Activated naive CD8-positive, alpha-beta T cell treated with anti-CD3 and anti-CD28 coated beads for 36 hours (primary cell): ENCODE measurements around the gene GRHL1. TPM values are rescaled to one million over a fixed set of nuclear protein-coding genes. Genes with fewer than 3 reads are reported as not detected.
A peak's percentile ranks its signal among the peaks of the same experiment; 100 is the strongest.

Experiments
- DNase-seq: peaks from one replicate; pipeline ENCODE4 v3.0.0; 2021
- H3K27ac Mint-ChIP-seq: one replicate; pipeline ENCODE4 v1.8.0; 2022; ENCODE audit warnings: mild to moderate bottlenecking, moderate library complexity, mixed read lengths
- H3K27me3 Mint-ChIP-seq: one replicate; pipeline ENCODE4 v1.8.0; 2022; ENCODE audit warnings: mild to moderate bottlenecking, mixed read lengths
- H3K36me3 Mint-ChIP-seq: one replicate; pipeline ENCODE4 v1.8.0; 2021; ENCODE audit warnings: mild to moderate bottlenecking, mixed read lengths
- H3K4me1 Mint-ChIP-seq: one replicate; pipeline ENCODE4 v1.8.0; 2021; ENCODE audit warnings: mixed read lengths
- H3K4me3 Mint-ChIP-seq: one replicate; pipeline ENCODE4 v1.8.0; 2022; ENCODE audit warnings: mild to moderate bottlenecking, moderate library complexity, mixed read lengths
- H3K9me3 Mint-ChIP-seq: one replicate; pipeline ENCODE4 v1.8.0; 2022; ENCODE audit warnings: mixed read lengths
- total RNA-seq, 2 experiments: library from RNA; stranded (reverse); gene quantifications; one replicate each; pipeline ENCODE4 v1.2.3, GENCODE V29; 2021

The GRHL1 gene
- total RNA-seq, 2 experiments from 2014 or later = 0.49 to 0.76 TPM

DNA sequence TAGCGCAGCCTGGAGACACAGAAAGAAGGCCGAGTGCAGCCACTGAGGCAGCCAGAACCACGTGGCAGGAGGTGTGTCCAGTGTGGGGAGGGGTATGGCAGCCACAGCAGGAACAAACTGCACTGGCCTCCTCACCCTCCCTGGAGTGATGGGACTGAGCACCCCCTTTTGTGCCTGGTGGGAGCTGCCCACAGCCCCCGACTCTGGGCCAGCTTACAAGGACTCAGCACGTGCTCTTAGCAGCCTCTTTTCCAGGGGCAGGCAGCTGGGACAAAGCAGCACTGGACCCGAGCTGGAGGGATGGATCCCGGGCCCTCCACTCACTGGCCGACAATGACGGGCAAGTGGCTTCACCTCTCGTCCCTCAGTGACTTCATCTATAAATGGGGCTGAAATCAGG, 86.6 kb downstream of the GRHL1 start:
- H3K27ac Mint-ChIP-seq = no peak overlapping the region
- H3K4me3 Mint-ChIP-seq = no peak overlapping the region
- DNase-seq = no peak
- peaks cover 2% of the 10 kb centered on the region for H3K36me3 Mint-ChIP-seq
- H3K9me3 Mint-ChIP-seq = no peaks in the 10 kb centered on the region
- H3K4me1 Mint-ChIP-seq = peaks cover 13% of the 10 kb centered on the region
- peaks cover 3% of the 10 kb centered on the region for H3K27me3 Mint-ChIP-seq

DNA sequence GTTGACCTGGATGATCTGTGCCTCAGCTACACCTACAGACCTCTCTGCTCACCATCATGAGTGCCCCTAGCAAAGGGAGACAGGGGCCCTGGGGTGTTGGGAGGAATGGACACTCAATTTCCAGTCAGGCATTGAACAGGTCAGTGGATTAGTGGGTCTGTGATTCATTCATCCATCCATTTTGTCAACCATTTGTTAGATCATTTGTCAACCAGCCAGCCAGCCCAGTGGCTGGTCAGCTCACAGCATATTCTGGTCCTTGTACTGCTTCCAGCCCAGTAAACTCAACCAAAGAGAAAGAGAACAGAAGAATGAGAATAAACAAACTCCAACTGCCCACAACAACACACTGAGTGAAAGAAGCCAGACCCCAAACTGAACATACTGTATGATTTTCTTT, 87.2 kb downstream of the GRHL1 start:
- Mint-ChIP-seq H3K9me3 (no peaks in the 10 kb centered on the region), H3K36me3 (peaks cover 2% of the 10 kb centered on the region), H3K27me3 (peaks cover 3% of the 10 kb centered on the region), H3K4me1 (peaks cover 13% of the 10 kb centered on the region), H3K4me3 (no peak overlapping the region), H3K27ac (no peak overlapping the region)
- no peak for DNase-seq

DNA sequence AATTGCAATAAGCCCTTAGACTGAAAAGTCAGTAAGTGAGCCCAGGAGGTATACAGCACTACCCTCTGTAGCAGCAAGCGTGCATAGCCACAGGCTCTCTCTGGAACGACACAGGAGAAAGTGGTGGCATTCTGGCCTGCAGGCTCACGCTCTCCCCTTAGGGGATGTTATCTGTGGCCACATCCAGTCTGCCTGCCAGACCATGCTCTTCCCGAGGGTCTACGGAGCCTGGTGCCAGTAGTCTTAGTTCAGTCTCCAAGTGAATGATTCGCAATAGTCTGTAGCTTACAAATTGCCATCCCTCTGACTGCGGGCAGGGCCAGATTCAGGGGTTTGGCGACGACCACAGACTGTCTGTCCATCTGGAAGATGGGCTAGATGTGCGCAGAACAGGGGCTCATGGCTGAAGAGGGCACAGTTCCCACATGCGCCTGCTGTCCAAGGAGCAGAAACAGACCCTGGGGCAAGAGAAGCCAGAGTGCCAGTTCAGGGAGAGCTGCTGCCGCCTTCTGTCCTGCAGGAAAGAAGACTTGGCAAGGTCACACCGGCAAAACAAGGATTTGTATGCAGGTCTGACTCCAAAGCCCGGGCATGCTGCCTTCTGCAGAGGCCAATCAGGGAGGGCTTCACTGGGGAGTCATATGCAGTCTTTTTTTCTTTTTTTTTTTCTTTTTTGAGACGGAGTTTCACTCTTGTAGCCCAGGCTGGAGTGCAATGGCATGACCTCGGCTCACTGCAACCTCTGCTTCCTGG, 88.3 kb downstream of the GRHL1 start:
- Mint-ChIP-seq H3K36me3 (peaks cover 2% of the 10 kb centered on the region), H3K9me3 (no peaks in the 10 kb centered on the region), H3K27ac (no peak overlapping the region), H3K4me3 (no peak overlapping the region), H3K4me1 (peaks cover 16% of the 10 kb centered on the region), H3K27me3 (peaks cover 3% of the 10 kb centered on the region)
- DNase-seq = no peak

DNA sequence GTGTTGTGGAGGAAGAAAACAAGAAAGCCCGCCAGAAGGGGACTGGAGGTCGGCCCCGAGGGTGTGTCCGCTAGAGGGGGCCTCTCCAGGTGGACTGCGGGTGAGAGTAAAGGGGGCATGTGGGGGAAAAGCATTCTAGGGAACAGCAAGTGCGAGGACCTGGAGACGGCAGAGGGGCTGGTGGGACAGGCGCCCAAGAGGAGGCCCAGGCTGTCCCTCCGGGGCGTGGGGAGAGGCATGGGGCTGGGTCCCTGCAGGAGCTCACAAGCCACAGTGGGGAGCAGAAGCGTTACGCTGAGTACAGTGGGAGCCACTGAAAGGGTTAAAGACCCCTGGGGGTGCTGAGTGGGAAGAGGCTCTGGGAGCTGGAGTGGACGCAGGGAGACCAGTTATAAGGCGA, 90.2 kb downstream of the GRHL1 start:
- Mint-ChIP-seq H3K27ac (no peak overlapping the region), H3K36me3 (peaks cover 2% of the 10 kb centered on the region), H3K4me3 (no peak overlapping the region), H3K27me3 (peaks cover 3% of the 10 kb centered on the region), H3K9me3 (no peaks in the 10 kb centered on the region), H3K4me1 (peaks cover 15% of the 10 kb centered on the region)
- no peak for DNase-seq

DNA sequence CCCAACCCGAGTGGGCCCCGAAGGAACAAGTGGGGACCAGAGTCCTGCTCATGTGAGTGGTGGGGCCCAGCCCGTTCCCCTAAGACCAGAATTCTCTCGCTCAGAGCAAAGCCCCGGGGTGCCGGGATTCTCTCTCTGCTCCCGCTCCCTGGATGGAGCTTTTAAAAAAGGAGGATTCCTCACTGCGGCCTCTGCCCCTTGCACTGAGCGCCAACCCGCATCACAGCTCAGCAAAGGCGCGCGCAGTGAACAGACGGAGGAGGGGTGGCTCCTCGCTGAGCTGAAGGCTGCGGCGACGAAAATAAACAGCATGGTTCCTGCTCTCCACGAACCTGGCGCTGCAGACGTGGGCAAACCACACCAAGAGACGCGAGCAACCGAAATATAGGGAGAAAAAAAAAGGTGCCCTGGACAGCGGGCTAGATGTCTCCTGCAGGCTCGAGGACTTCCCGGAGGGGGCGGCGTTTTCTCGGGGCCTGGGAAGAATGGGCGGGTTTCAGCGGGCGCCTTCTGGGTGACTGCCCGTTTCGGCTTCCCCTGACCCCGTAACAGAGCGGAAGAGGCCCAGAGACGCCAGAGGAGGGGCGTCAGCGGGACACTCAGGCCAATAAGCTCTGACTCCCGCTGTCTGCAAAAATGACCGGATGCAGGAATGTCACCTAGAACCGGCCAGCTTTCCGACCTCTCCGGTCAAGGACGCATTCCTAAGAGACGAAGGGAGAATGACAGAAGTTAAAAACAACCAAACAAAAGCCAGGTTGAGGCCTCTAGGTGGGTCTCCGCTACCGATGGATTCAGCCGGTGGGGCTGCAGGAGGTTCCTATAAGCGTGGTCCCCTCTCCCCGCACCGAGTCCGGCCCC, 91.0 kb downstream of the GRHL1 start:
- no peaks in the 10 kb centered on the region for H3K9me3 Mint-ChIP-seq
- H3K27ac Mint-ChIP-seq = peak overlapping the region; percentile 85
- H3K4me1 Mint-ChIP-seq = peaks cover 15% of the 10 kb centered on the region
- H3K27me3 Mint-ChIP-seq = peaks cover 3% of the 10 kb centered on the region
- peak overlapping the region; percentile 74 for H3K4me3 Mint-ChIP-seq
- H3K36me3 Mint-ChIP-seq = peaks cover 2% of the 10 kb centered on the region
- peak; percentile 29 for DNase-seq

DNA sequence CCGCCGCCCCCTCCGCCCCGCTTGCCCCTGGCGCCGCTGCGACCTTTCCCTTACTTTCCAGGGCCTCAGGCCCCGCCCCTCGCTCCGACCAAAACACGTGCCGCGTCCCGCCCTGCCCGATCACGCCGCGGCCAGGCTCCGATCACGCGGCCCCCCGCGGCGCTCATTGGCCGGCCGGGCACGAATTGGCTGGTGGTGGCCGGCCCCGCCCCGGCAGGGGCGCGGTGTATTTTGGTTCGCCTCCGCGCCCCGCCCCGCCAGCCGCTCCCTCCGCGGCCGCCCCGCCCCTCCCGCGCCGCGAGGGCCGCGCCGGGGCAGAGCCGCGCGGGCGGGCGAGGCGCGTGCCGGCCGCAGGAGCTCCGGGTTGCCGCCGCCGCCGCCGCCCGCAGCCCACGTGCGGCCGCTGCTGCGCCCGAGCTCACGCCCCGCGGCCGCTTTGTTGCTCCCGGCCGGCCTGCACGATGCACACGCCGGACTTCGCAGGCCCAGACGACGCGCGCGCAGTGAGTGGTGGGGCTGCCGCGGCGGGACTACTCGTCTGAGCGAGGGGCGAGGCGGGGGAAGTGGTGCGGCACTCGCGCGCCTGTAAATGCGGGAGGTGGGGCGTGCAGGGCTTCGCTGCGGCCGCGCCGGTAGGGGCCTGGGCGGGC, 91.9 kb downstream of the GRHL1 start, which contains the start of gene KLF11:
Gene KLF11, plus strand, starts transcription at position 295 of the 650 bp plus-strand sequence. Its CDS starts 167 bp downstream, at position 462.
- Mint-ChIP-seq H3K4me1 (peaks cover 16% of the 10 kb centered on the region), H3K9me3 (no peaks in the 10 kb centered on the region), H3K27me3 (peaks cover 3% of the 10 kb centered on the region), H3K36me3 (peaks cover 2% of the 10 kb centered on the region), H3K4me3 (peak within 1 kb of the TSS; percentile 76), H3K27ac (peak within 1 kb of the TSS; percentile 85)
- peak; percentile 82 for DNase-seq

DNA sequence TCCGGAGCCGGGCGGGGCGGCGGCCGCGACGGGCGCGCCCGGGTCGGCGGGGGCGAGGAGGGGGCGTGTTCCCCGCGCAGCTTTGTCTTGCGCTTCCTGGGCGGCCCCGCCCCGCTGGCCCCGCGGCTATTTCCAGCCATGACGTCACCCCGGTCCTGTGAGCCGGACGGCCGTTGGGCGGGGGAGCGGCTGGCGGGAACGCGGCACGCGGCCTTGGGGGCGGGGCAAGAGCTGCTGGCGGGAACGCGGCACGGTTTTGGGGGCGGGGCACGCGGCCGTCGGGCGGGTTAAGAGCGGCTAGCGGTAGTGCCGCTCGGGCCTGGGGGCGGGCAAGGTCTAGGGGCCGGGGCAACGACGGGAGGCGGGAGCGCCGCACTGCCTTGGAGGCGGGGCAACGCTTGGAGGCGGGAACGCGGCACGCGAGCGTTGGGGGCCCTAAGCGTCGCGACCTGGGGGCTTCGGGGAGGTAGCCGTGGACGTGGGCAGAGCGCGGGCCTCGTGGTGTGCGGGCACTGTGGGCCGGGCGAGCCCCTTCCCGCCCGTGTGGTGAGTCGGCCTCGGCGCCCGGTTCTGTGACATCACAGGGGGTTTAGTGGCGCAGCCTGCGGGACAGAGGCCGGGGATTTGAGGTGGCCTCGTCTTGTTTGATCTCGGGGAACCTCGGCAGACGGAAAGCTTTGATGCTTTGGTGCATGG, 92.6 kb downstream of the GRHL1 start:
- Mint-ChIP-seq H3K27me3 (peaks cover 3% of the 10 kb centered on the region), H3K9me3 (no peaks in the 10 kb centered on the region), H3K4me3 (peak overlapping the region; percentile 76), H3K36me3 (peaks cover 2% of the 10 kb centered on the region), H3K27ac (peak overlapping the region; percentile 82), H3K4me1 (peaks cover 16% of the 10 kb centered on the region)
- peak; percentile 89 for DNase-seq

DNA sequence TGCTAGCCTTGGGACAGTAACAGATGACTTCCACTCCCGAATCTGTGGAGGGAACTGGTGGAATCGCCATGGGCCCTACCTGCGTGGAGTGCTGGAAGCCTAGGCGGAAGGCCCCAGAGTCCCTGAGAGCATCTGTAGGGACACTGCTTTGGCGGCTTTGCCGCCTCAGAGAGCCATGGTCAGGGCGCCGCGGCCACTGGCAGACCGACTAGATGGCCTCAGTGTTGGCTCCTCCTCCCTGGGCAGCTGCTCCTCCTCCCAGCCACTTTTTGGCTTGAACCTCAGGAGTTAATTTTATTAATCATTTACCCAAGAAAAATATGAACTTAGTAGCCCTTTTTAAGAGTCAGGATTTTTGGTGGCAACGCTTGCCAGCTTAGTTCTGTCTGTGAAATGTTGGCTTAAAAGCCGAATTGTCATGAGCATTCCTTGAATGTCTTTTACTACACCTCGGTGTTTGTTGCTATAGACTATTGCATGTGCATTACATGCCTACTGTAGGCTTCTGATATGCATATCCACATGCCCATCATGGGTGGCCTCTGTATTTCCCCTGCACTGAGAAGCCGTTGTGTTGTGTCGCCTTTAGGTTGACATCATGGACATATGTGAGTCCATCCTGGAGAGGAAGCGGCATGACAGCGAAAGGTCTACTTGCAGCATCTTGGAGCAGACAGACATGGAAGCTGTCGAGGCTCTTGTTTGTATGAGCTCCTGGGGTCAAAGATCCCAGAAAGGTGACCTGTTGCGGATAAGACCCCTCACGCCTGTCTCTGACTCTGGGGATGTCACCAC, 94.3 kb downstream of the GRHL1 start:
- H3K27ac Mint-ChIP-seq = no peak overlapping the region
- no peaks in the 10 kb centered on the region for H3K9me3 Mint-ChIP-seq
- peaks cover 3% of the 10 kb centered on the region for H3K27me3 Mint-ChIP-seq
- H3K36me3 Mint-ChIP-seq = peaks cover 2% of the 10 kb centered on the region
- peaks cover 16% of the 10 kb centered on the region for H3K4me1 Mint-ChIP-seq
- no peak overlapping the region for H3K4me3 Mint-ChIP-seq
- no peak for DNase-seq

DNA sequence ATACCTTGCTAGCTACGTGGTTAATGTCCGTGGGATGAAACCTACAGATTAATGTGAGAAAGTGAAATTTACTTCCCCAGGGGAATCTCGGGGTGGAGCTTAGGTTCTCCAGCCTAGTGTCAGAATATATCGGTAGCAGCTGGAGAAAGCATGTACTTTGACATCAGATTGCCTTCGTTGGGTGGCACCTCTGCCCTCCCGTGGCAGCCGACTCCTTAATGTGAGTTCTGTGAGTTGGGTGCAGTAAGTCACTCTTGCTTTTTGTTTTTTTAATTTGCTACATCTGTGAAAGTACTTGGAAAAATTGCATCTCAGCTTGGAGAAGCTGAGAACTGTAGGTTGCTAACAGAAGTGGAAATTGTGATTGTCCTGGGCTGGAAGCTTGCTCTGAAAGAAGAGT, 95.4 kb downstream of the GRHL1 start:
- H3K27me3 Mint-ChIP-seq = peaks cover 3% of the 10 kb centered on the region
- no peak for DNase-seq
- no peak overlapping the region for H3K4me3 Mint-ChIP-seq
- no peaks in the 10 kb centered on the region for H3K9me3 Mint-ChIP-seq
- H3K27ac Mint-ChIP-seq = no peak overlapping the region
- peaks cover 16% of the 10 kb centered on the region for H3K4me1 Mint-ChIP-seq
- peaks cover 2% of the 10 kb centered on the region for H3K36me3 Mint-ChIP-seq

DNA sequence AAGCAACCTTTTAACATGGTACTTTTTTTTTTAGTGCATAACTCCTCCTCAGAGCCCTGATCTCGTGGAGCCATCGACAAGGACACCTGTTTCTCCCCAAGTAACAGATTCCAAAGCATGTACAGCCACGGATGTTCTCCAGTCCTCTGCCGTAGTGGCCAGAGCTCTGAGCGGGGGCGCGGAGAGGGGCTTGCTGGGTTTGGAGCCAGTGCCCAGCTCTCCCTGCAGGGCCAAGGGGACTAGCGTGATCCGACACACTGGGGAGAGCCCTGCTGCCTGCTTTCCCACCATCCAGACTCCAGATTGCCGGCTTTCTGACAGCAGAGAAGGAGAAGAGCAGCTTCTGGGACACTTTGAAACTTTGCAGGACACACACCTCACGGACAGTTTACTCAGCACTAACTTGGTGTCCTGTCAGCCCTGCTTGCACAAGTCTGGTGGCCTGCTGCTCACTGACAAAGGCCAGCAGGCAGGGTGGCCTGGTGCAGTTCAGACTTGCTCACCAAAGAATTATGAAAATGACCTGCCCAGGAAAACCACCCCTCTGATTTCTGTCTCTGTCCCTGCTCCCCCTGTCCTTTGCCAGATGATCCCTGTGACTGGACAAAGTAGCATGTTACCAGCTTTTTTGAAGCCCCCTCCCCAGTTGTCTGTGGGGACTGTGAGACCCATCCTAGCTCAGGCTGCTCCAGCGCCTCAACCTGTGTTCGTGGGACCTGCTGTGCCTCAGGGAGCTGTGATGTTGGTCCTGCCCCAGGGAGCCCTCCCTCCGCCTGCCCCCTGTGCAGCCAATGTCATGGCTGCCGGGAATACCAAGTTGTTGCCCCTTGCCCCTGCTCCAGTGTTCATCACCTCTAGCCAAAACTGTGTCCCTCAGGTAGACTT, 96.4 kb downstream of the GRHL1 start:
- no peak for DNase-seq
- H3K27ac Mint-ChIP-seq = no peak overlapping the region
- H3K4me3 Mint-ChIP-seq = no peak overlapping the region
- H3K4me1 Mint-ChIP-seq = peaks cover 10% of the 10 kb centered on the region
- no peaks in the 10 kb centered on the region for H3K27me3 Mint-ChIP-seq
- H3K36me3 Mint-ChIP-seq = peaks cover 5% of the 10 kb centered on the region
- H3K9me3 Mint-ChIP-seq = no peaks in the 10 kb centered on the region

DNA sequence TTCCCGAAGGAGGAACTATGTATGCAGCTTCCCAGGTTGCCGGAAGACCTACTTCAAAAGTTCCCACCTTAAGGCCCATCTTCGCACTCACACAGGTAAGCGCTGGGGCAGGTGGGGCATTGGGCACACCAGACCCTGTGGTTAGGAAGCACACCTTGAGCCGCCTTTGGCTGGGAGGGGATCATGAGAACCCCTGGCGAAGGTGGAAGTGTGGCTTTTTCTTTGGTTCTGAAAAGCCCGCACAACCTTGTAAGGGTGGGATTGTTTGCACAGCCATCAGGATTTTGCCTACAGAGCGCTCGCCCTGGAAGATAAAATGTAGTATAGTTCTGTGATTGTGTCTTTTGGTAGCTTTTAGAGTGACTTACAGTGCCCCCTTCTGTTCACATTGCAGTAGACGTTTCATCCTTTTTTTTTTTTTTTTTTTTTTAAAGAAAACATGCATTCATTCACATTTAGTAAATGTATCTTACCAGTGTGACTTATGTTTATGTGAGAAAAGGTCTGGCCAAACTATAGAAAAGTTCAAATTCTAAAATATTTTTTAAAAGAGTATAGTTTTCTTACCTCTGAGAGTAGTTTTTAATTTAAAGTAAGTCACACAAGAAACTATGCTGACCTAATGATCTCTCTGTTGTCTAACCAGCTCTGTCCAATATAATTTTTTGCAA, 97.1 kb downstream of the GRHL1 start:
- no peaks in the 10 kb centered on the region for H3K9me3 Mint-ChIP-seq
- H3K27me3 Mint-ChIP-seq = no peaks in the 10 kb centered on the region
- peaks cover 10% of the 10 kb centered on the region for H3K4me1 Mint-ChIP-seq
- no peak overlapping the region for H3K27ac Mint-ChIP-seq
- H3K4me3 Mint-ChIP-seq = no peak overlapping the region
- peaks cover 5% of the 10 kb centered on the region for H3K36me3 Mint-ChIP-seq
- no peak for DNase-seq
